Head of caudate nucleus (tissue), 42 donors: ENCODE measurements around the gene CSTPP1.

Experiments used
- DNase-seq, 42 donors: peaks; one replicate each; pipeline versions ENCODE4 v3.0.0 to v3.0.0-alpha.2; 2020 to 2021; ENCODE audit warnings: mixed read lengths in 7 of 42
- intact Hi-C: fragments of 100-400 bp; cut with DNase I; formaldehyde crosslinking; loops from one replicate; pipeline ENCODE4 v1.15.0; 2022

Gene CSTPP1

GRCh38 chr11:47014097-47014496 is 77.5 kb downstream of the CSTPP1 start:
- intact Hi-C loops, result no loop called here
- no peak for DNase-seq

DNA sequence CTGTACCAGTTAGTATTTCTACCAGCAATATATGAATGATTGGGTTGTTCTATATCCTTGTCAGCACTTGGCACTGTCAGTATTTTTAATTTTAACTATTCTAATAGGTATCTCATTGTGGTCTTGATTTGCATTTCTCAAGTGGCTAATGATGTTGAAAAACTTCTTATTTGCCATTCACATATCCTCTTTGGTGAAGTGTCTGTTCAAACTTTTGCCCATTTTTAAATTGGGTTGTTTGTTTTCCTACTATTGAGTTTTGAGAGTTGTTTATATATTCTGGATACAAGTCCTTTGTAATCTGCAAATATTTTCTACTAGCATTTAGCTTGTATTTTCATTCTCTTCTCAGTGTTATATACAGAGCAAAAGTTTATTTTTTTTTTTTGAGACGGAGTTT is 82.1 kb downstream of the CSTPP1 start:
- no peak for DNase-seq
- intact Hi-C loops, result no loop called here

DNA sequence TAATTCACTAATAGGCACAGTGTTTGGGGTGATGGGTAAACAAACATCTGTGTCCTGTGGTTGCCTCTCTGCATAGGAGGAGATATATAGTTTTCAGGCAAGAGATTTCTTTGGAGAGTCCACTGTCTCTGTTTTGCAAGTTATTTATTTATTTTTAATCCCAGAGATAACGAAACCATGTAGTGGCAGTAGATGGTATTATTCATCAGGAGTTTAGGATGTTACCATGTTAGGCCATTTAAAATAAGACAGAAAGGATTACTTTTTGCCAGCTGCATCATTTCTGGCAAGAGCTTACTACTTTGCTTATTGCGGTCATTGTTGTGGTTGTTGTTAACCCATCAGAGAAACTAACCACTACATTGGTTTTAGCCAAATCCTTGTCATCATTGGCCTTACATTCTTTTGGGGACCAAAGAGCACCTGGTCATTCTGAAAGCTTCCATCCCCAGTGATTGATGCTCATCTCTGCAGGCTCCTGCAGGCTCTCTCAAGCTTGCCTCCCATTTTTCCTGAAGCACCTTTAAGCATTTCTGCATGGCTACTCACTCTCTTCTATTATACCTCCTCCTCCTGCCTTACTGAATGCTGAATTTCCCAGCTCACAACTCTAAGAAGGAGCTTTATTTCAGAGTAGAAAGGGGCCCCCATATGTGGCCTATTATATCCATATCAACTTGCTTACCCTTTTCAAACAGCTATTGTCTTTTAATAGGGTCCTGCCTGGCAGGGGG is 84.4 kb downstream of the CSTPP1 start:
- no peak for DNase-seq
- intact Hi-C loops, result no loop called here

GRCh38 chr11:47021527-47021818 is 84.9 kb downstream of the CSTPP1 start:
- intact Hi-C loops, result no loop called here

GRCh38 chr11:47021965-47022364 is 85.4 kb downstream of the CSTPP1 start:
- intact Hi-C loops, result no loop called here
- no peak for DNase-seq

More at GRCh38 chr11:47021527-47021818, 84.9 kb downstream of the CSTPP1 start:
- no peak for DNase-seq

GRCh38 chr11:47028195-47029093 is 91.9 kb downstream of the CSTPP1 start:
- no peak for DNase-seq
- intact Hi-C loops, result no loop called here

- no peak for DNase-seq
- intact Hi-C loops, result no loop called here
These were observed 96.9 kb downstream of the CSTPP1 start for GRCh38 chr11:47033439-47033838.

DNA sequence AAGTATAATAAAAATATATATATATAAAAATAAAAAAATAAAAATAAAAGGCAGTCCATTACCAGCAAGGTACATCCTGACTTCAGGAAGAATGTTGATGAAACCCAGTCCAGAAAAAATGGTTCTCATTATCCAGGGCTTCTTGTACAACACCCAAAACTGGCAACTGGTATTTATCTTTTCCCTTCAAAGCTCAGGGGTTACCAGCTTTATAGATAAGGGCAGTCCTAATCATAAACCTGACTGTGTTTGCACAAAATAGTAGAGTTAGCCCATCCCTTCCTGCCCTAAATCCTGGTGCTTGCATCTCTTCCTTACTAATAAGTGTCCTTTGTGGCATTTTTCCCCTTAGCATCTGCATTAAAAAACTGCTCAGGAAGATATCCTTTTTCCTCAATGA is 97.5 kb downstream of the CSTPP1 start:
- intact Hi-C loops, result no loop called here

DNA sequence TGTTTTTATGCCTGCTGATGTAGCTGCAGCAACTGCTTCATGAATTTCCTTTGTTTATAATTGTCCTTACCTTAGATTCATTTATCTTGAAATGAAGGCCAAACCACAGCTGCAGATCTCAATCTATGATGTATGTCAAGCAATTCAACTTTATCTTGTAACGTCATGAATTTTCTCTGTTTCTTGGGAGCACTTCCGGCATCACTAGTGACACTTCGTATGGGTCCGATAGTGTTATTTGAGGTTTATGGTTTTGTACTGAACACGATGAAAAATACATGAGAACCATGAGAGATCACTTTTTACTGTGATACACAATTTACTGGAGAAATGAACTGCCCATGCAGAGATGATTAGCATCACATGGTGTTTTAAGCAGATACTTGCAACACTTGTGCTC is 98.5 kb downstream of the CSTPP1 start:
- DNase-seq, result no peak
- intact Hi-C loops, result no loop called here

More for the DNA sequence above, 97.5 kb downstream of the CSTPP1 start:
- no peak for DNase-seq

GRCh38 chr11:47044119-47044518 is 107.6 kb downstream of the CSTPP1 start:
- intact Hi-C loops, result no loop called here
- DNase-seq, result no peak

DNA sequence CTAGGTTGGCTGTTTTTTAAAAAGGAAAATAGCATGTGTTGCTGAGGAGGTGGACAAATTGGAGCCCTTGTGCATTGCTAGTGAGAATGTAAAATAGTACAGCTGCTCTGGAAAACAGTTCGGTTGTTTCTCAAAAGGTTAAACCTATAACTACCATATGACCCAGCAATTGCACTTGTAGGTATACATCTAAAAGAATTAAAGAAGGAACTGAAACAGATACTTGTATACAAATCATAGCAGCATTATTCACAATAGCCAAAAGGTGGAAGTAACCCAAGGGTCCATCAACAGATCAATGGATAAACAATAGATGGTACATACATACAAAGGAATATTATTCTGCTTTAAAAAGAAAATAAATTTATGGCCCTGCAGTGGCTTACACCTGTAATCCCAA is 111.4 kb downstream of the CSTPP1 start:
- DNase-seq, result no peak
- intact Hi-C loops, result no loop called here

DNA sequence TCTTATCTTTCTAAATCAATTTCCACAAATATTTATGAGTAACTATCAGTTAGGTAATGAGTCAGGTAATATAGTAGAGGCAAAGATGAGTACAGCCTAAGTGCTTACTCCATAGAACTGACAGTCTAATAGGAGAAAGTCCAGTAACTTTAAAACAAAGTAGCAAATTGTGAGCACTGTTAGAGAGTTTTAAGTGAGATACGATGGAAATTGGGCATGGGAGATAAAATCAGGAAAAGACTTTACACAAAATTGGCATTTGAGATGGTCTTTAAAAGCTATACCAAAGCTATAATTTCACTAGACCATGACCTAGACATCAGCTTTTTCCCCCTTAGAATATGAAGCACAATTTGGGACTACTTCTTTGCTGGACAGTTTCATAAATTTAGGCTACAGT is 113.7 kb downstream of the CSTPP1 start:
- no peak for DNase-seq
- intact Hi-C loops, result no loop called here

- no peak for DNase-seq
- intact Hi-C loops, result no loop called here
These were observed 114.7 kb downstream of the CSTPP1 start for GRCh38 chr11:47051217-47051616.

GRCh38 chr11:47052165-47052564 is 115.6 kb downstream of the CSTPP1 start:
- no peak for DNase-seq
- intact Hi-C loops, result no loop called here

DNA sequence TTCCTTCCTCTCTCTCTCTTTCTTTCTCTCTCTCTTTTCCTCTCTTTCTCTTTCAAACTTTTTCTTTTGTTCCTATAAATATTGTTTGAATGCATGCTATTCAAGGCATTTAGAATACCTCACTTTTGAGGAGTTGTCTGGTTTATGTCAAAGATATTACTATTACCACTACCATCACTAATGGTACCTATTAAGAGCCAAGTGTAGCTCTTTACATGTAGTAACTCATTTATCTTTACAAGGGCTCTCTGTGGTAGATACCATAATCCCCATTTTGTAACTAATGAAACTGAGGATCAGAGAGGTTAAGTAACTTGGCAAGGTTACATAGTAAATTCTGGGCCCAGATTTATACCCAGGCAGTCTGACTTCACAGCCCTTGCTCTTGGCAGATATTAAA is 116.0 kb downstream of the CSTPP1 start:
- DNase-seq, result no peak
- intact Hi-C loops, result no loop called here

DNA sequence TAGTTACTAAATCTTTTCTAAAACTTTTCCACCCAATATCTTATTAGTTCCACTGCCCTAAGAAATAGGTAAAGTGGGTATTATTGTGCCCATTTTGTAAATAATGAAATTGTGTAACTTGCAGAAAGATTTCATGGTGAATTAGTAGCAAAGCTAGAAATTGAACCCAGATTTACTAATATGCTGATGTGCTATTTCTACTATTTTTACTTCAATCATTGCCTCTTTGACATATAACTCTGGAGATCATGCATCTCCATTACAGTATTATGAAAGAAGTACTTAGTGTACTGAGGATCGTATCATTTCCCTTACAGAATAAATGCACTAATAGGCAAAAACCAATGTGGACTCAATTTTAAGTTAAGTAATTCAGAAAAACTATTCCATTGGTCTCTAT is 119.0 kb downstream of the CSTPP1 start:
- DNase-seq, result no peak
- intact Hi-C loops, result no loop called here

DNA sequence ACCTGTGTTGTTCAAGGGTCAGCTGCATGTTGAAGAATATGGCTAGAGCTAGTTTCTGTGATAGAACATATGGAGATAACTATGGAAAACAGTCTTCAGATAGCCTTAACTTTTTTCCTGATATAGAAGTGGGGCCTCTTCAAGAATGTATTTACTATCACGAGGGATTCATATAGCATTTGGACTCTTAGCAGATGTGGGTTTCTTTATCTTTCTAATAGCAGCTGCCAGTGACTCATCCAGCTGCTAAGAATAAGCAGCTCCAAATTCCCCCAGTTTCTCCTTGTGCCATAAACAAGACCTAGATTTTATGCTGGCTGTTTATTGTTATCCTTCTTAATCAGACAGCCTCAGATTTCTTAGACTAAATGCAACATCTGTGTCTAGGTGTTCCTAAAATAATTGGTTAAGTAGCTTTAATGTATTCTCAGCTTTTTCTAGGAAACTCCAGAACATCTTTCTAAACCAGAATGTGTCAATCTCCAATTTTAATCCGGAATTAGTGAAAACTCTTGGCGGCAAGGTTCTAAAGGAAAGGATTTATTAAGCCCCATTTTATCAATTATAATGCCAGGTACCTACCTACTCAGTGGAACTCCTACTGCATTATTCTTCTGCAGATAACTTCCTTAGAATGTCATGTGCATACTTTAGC is 119.8 kb downstream of the CSTPP1 start:
- DNase-seq, result no peak

DNA sequence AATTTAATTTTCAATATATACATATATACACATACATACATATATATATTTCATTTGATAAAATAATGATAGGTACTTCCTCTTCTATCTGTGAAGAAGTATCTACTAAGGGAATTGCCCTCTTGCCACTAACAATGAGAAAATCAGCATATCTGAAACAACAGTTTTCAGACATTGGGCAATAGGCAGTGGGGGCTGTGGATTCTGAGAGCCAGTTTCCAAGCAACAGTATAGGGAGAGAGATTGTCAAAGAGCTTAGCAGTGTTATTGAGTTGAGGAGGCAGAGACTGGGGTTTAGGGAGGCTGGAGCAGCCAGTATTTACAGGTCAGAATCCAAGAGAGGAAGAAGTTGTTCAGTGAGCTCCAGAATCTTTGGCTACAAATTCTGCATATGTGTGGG is 120.8 kb downstream of the CSTPP1 start:
- intact Hi-C loops, result no loop called here
- no peak for DNase-seq

More for the DNA sequence above, 119.8 kb downstream of the CSTPP1 start:
- intact Hi-C loops, result no loop called here

DNA sequence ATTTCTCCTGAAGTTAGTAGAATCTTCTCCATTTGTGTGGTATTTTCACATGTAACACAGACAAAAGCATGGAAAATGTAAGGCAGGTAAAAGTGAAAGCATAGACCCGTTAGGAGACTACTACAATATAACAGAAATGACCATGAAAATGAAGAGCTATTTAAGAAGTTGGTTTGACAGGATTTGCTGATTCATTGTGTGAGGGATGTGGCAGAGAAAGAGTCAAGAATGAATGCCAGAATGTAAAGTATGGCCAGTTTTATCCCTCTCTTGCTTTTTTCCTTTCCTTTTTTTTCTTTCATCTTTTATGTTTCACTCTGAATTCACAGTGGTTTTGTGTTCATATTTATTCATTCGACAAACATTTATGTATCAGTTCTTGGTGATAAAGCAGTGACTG is 124.2 kb downstream of the CSTPP1 start:
- intact Hi-C loops, result no loop called here
- no peak for DNase-seq

DNA sequence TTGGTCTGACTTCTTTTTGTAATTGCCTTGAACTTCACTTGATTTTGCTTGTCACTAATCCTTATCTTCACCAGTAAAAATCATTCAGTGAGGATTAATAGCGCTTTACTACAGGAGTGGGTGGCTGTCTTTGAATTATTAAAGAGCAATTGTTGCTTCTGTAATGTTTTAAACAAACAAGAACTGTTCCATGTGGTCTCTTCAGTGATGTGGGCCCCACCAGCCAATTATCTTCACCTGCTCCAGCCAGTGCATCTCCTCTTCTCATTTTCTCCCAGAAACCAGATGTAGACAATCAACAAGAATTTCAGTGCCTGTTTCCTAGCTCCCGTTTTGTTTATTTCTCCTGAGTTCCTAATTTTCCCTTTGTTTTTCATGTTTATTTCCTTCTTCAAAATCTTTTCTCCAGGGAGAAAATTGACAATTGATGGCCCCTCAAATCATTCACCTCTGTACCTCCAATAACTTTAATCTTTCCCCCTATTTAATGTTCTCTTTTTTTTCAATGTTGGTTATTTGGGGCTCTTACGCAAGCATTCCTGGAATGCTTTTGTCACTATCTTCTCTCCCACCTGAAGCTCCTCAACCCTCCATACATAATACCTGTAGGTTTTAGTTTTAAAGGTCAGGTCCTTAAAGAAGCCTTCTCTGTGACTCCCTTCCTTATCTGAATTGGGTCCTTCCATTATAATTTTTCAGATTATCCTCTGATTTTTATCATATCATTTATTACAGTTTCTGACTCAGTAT is 125.0 kb downstream of the CSTPP1 start:
- intact Hi-C loops, result no loop called here
- DNase-seq, result no peak
